ENCODE measurements around the gene NUMB.

- TF ChIP-seq POLR2A (IDR thresholded peaks at IDR 0.05; ENCODE audit: low read depth, low read length) (no peak), POLR2AphosphoS5 (IDR thresholded peaks at IDR 0.05; ENCODE audit: low read depth, low read length) (no peak), TAF1 (IDR thresholded peaks at IDR 0.05; ENCODE audit: borderline replicate concordance, low read depth, low read length) (no peak)
Observed at GRCh38 chr14:73236157-73236556, 222.2 kb downstream of the NUMB start.
